LNCAP (cell line): Measurements from ENCODE around the gene ST6GALNAC6.

Experiments
- CTCF ChIP-seq: fragments of 450-650 bp; IDR thresholded peaks from 2 replicates; pipeline ENCODE4 v1.5.1; 2017; ENCODE audit warnings: mild to moderate bottlenecking

Gene ST6GALNAC6

GRCh38 chr9:127910613-127911205 lies 11.3 kb upstream of the ST6GALNAC6 start:
- peak; percentile 33; the same call in 1 of the 2 replicates for TF ChIP-seq CTCF

- TF ChIP-seq CTCF, result no peak
These were observed 10.5 kb upstream of the ST6GALNAC6 start for GRCh38 chr9:127909839-127910273.

GRCh38 chr9:127908660-127908926 lies 9.2 kb upstream of the ST6GALNAC6 start:
- no peak for TF ChIP-seq CTCF

- no peak for TF ChIP-seq CTCF
These were observed 8.7 kb upstream of the ST6GALNAC6 start for GRCh38 chr9:127907867-127908659.

- TF ChIP-seq CTCF, result no peak
These were observed 6.4 kb upstream of the ST6GALNAC6 start for GRCh38 chr9:127905788-127906191.

- no peak for TF ChIP-seq CTCF
These were observed 5.8 kb upstream of the ST6GALNAC6 start for GRCh38 chr9:127905004-127905728.

GRCh38 chr9:127904561-127905003 lies 5.2 kb upstream of the ST6GALNAC6 start:
- no peak for TF ChIP-seq CTCF
